ENCODE results near the gene ABCC9. TPM values are rescaled to one million over a fixed set of nuclear protein-coding genes. Genes with fewer than 3 reads are reported as not detected.
A peak's percentile ranks its signal among the peaks of the same experiment; 100 is the strongest.

The ABCC9 gene
- total RNA-seq, 4 donors from 2014 or later: 12.5 to 41.6 (median 27.3) TPM

GRCh38 chr12:21894792-21895595 is 46.2 kb downstream of the ABCC9 start:
- no peaks in the 10 kb centered on the region for H3K4me1 ChIP-seq
- H3K27me3 ChIP-seq: no peaks in the 10 kb centered on the region
- 77 to 79% methylated on average over 4 of the region's 4 CpGs for WGBS, 2 donors
- no peak overlapping the region for H3K4me3 ChIP-seq
- H3K27ac ChIP-seq: no peak overlapping the region
- no peak for TF ChIP-seq POLR2A (IDR thresholded peaks at IDR 0.05)
- TF ChIP-seq EP300 (IDR thresholded peaks at IDR 0.05): no peak
- H3K36me3 ChIP-seq: no peaks in the 10 kb centered on the region
- no peak for DNase-seq (ENCODE audit: low spot score in 2 of 2)
- H3K9me3 ChIP-seq: no peaks in the 10 kb centered on the region

DNA sequence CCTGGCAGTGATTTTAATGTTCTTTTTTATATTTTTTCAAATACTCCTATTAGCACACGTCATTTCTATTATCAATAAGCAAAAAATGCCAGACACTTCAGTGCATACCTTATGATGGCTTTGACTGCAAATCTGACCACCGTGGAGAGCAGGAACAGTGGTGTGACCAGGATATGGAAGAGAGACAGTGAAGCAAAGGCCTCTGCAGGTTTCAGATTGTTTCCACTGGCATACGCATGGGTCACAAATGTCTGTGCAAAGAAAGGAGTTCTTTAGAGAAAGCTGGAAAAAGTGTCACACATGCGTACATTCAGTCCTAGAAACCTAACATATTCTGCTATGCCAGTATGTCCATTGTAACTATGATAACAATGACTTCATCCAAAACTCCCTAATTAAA is 47.3 kb downstream of the ABCC9 start:
- Histone ChIP-seq H3K9me3 (no peaks in the 10 kb centered on the region), H3K27me3 (no peaks in the 10 kb centered on the region), H3K4me1 (no peaks in the 10 kb centered on the region), H3K4me3 (no peak overlapping the region), H3K27ac (no peak overlapping the region), H3K36me3 (no peaks in the 10 kb centered on the region)
- 85 to 87% methylated on average over 4 of the region's 4 CpGs for WGBS, 2 donors
- DNase-seq (ENCODE audit: low spot score in 2 of 2): no peak
- TF ChIP-seq, protein P1, sequence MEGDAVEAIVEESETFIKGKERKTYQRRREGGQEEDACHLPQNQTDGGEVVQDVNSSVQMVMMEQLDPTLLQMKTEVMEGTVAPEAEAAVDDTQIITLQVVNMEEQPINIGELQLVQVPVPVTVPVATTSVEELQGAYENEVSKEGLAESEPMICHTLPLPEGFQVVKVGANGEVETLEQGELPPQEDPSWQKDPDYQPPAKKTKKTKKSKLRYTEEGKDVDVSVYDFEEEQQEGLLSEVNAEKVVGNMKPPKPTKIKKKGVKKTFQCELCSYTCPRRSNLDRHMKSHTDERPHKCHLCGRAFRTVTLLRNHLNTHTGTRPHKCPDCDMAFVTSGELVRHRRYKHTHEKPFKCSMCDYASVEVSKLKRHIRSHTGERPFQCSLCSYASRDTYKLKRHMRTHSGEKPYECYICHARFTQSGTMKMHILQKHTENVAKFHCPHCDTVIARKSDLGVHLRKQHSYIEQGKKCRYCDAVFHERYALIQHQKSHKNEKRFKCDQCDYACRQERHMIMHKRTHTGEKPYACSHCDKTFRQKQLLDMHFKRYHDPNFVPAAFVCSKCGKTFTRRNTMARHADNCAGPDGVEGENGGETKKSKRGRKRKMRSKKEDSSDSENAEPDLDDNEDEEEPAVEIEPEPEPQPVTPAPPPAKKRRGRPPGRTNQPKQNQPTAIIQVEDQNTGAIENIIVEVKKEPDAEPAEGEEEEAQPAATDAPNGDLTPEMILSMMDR (IDR thresholded peaks at IDR 0.05): no peak
- TF ChIP-seq POLR2A (IDR thresholded peaks at IDR 0.05) (no peak), EP300 (IDR thresholded peaks at IDR 0.05) (no peak)

DNA sequence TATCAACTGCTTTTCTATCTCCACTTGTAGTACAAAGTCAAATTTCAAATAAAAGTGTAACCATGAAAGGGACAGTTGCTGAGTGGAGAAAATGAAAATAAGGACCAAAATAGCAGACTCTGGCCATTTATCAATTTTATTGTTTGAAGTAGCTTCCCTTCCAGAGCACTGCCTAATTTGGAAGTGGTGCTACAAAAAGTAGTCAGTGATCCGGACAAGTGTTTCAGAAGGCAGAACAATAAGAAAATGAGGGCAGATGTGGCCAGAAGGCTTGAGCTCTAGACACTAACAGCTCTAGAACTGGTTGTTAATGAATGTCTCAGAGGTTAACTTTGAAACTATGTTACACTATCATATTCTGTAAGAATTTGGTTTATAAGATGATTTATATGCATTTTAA is 48.9 kb downstream of the ABCC9 start:
- no peaks in the 10 kb centered on the region for H3K4me1 ChIP-seq
- 42 to 43% methylated on average over 1 of the region's 1 CpG for WGBS, 2 donors
- TF ChIP-seq EP300 (IDR thresholded peaks at IDR 0.05) (no peak), POLR2A (IDR thresholded peaks at IDR 0.05) (no peak)
- TF ChIP-seq, protein P1 (IDR thresholded peaks at IDR 0.05): no peak

GRCh38 chr12:21891751-21892217 is 49.4 kb downstream of the ABCC9 start:
- WGBS, 2 donors: 78 to 84% methylated on average over 2 of the region's 2 CpGs
- Histone ChIP-seq H3K36me3 (no peaks in the 10 kb centered on the region), H3K27ac (no peak overlapping the region), H3K9me3 (no peaks in the 10 kb centered on the region), H3K4me3 (no peak overlapping the region), H3K27me3 (no peaks in the 10 kb centered on the region), H3K4me1 (no peaks in the 10 kb centered on the region)
- TF ChIP-seq, protein P1 (IDR thresholded peaks at IDR 0.05): no peak
- peak in 1 of 2 donors; percentile 24 for TF ChIP-seq EP300 (IDR thresholded peaks at IDR 0.05)
- DNase-seq (ENCODE audit: low spot score in 2 of 2): peak in 1 of 2 donors; percentile 30

More for the DNA sequence above, 48.9 kb downstream of the ABCC9 start:
- Histone ChIP-seq H3K4me3 (no peak overlapping the region), H3K9me3 (no peaks in the 10 kb centered on the region), H3K27me3 (no peaks in the 10 kb centered on the region), H3K27ac (no peak overlapping the region), H3K36me3 (no peaks in the 10 kb centered on the region)
- DNase-seq (ENCODE audit: low spot score in 2 of 2): no peak

DNA sequence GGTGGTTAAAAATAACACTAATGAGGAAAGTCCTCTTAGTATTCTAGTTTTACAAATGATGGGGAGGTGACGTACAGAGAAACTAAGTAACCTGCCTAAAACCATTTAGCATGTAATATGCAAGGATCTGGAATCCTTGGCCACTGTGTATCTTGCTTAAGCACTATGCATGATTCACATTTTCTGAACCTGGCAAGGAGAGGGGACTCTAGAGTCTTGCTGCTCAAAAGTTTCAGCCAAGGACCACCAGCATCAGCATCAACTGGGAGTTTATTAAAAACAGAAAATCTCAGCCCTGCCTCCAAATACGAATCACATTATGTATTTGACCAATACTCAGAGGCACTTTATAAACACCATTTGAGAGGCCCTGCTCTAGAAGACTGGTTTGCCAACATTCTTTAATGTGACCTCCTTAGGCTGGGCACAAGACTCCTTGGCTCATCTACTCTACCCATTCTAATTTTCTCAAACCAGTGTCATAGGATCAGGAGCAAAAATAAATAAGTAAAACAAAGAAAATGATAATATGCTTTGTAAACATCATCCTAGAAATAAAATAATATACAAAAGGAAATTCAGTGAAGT is 52.9 kb downstream of the ABCC9 start:
- no peaks in the 10 kb centered on the region for H3K9me3 ChIP-seq
- H3K27ac ChIP-seq: no peak overlapping the region
- DNase-seq (ENCODE audit: low spot score in 2 of 2): no peak
- no peaks in the 10 kb centered on the region for H3K27me3 ChIP-seq
- H3K4me1 ChIP-seq: no peaks in the 10 kb centered on the region
- TF ChIP-seq EP300 (IDR thresholded peaks at IDR 0.05) (no peak), POLR2A (IDR thresholded peaks at IDR 0.05) (no peak)
- TF ChIP-seq, protein P1 (IDR thresholded peaks at IDR 0.05): no peak
- WGBS, 2 donors: 61 to 65% methylated on average over 2 of the region's 2 CpGs
- H3K36me3 ChIP-seq: no peaks in the 10 kb centered on the region
- no peak overlapping the region for H3K4me3 ChIP-seq
